ENCODE measurements around the gene OR52N1.

OR52N1 gene

DNA sequence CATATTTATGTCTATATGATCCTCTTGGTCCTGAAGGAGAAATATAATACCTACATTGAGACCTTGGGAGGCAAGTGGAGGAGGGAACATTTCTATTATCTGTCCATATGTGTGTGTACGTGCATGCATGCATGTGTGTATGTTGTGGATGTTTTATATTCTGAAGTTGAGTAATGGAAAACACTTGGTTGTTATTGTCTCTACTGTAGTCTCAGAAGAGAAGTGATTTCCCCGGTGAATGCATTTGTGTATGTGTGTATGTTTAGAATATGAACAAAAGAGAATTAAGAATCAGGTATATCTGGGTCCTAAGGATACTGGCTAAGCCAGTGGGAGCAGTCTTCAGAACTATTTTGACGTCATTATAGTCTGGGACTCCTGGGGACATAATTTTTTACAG lies at the start of gene OR52N1:
Gene OR52N1 (minus strand): TSS at position 101 of the 400 bp plus-strand sequence. CDS start 2,449 bp downstream, outside the sequence.
- TF ChIP-seq, protein P1, sequence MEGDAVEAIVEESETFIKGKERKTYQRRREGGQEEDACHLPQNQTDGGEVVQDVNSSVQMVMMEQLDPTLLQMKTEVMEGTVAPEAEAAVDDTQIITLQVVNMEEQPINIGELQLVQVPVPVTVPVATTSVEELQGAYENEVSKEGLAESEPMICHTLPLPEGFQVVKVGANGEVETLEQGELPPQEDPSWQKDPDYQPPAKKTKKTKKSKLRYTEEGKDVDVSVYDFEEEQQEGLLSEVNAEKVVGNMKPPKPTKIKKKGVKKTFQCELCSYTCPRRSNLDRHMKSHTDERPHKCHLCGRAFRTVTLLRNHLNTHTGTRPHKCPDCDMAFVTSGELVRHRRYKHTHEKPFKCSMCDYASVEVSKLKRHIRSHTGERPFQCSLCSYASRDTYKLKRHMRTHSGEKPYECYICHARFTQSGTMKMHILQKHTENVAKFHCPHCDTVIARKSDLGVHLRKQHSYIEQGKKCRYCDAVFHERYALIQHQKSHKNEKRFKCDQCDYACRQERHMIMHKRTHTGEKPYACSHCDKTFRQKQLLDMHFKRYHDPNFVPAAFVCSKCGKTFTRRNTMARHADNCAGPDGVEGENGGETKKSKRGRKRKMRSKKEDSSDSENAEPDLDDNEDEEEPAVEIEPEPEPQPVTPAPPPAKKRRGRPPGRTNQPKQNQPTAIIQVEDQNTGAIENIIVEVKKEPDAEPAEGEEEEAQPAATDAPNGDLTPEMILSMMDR (IDR thresholded peaks at IDR 0.05; ENCODE audit: borderline replicate concordance, control extremely low read depth, extremely low read depth, insufficient read depth, missing control alignments) = no peak
- DNase-seq (ENCODE audit: low spot score) = no peak
- in situ Hi-C loops (cut with MboI; ENCODE audit: low sequenced_read_pairs, unreplicated experiment) = no loop called here

DNA sequence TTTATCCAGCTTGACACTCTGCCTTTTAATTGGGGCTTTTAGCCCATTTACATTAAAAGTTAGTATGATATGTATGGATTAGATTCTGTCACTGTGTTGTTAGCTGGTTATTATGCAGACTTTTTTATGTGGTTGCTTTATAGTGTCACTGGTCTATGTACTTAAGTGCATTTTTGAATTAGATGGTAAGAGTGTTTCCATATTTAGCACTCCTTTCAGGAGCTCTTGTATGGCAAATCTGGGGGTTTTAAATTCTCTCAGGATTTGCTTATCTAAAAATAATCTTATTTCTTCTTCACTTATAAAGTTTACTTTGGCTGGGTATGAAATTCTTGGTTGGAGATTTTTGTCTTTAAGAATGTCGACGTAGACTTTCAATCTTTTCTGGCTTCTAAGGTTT lies 46.6 kb upstream of the OR52N1 start:
- no peak for DNase-seq (ENCODE audit: low spot score)
- TF ChIP-seq, protein P1 (IDR thresholded peaks at IDR 0.05; ENCODE audit: borderline replicate concordance, control extremely low read depth, extremely low read depth, insufficient read depth, missing control alignments) = no peak
- in situ Hi-C loops (cut with MboI; ENCODE audit: low sequenced_read_pairs, unreplicated experiment) = no loop called here

DNA sequence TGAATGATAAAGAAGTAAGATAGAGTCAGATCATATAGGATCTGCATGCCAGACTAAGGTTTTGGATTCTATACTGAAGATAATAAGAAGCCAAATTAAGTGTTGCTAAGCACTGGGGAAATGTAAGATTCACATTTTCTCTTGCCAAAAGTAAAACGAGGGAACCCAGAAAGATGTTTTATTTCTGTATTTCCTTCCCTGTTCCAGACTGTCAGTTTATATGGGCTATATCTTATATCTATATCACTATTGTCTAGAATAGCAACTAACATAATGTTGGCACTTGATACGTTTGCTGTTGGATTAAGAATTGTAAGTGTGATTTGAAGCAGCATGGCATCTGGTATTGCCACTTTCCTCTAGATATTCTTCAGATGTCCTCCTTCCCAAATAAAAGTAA lies 42.4 kb upstream of the OR52N1 start:
- no peak for DNase-seq (ENCODE audit: low spot score)
- TF ChIP-seq, protein P1 (IDR thresholded peaks at IDR 0.05; ENCODE audit: borderline replicate concordance, control extremely low read depth, extremely low read depth, insufficient read depth, missing control alignments) = no peak
- in situ Hi-C loops (cut with MboI; ENCODE audit: low sequenced_read_pairs, unreplicated experiment) = no loop called here

DNA sequence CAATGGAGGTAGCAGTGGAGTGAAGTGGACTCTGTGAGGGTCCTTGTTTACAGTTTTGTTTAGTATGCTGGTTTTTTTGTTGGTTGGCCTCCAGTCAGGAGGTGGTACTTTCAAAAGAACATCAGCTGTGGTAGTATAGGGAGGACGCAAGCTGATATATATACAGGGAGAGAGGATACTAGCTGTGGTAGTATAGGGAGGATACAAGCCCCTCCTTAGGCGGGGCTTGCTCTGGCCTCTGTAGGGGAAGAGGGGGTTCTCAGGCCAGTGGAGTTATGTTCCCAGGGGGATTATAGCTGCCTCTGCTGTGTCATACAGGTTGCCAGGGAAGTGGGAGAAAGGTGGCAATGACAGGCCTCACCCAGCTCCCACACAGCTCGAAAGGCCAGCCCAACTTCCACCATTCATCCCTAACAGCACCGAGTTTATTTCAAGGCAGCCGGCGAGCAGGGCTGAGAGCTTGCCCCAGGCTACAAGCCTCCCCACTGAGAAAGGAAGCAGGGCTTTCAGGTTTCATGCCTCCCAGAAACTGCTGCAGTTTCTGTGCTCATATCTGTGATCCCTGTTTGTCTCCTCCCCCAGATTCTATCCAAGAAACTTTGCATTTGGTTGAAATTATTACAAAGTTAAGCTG lies 40.2 kb upstream of the OR52N1 start:
- in situ Hi-C loops (cut with MboI; ENCODE audit: low sequenced_read_pairs, unreplicated experiment) = no loop called here
- no peak for DNase-seq (ENCODE audit: low spot score)
- TF ChIP-seq, protein P1 (IDR thresholded peaks at IDR 0.05; ENCODE audit: borderline replicate concordance, control extremely low read depth, extremely low read depth, insufficient read depth, missing control alignments) = no peak

DNA sequence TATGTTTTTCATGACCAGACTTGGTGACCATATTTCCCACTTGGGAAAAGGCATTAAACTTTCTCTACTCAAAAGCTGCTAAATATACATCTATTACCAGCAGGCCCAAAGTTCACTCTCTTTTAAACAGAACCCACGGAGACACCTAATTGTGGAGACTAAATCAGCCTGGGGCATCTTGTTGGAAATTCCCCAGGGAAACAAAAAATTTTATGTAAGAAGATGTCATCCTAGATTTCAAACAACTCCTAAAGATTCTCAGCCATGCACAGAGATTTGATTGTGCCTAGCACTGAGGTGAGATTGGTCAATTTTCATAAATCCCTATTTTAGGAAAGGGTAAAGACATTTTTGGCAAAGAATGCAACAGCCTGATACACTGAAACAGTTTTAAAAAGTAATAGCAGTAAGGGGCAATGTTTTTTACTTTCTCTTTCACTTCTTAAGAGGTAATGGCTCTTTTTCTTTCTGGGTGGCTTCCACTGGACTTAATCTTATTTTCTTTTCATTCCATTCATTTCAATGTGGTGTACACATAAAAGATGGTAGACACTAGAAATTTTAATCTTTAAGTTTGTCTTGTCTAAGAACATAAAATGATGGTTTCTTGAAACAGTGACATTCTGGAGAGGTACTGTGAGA lies 27.3 kb upstream of the OR52N1 start:
- in situ Hi-C loops (cut with MboI; ENCODE audit: low sequenced_read_pairs, unreplicated experiment) = no loop called here
- DNase-seq (ENCODE audit: low spot score) = peak; percentile 10
- TF ChIP-seq, protein P1 (IDR thresholded peaks at IDR 0.05; ENCODE audit: borderline replicate concordance, control extremely low read depth, extremely low read depth, insufficient read depth, missing control alignments) = no peak

DNA sequence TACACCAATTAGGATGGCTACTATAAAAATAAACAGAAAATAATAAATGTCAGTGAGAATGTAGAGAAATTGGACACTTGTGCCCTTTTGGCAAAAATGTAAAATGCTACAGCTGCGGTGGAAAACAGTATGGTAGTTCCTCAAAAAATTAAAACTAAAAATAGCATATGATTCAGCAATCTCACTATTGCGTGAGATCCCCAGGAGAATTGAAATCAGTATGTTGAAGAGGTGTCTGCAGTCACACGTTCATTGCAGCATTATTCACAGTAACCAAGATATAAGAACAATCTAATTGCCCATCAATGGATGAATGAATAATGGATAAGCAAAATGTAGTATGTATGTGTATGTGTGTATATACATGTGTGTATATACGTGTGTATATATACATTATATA lies 24.5 kb upstream of the OR52N1 start:
- DNase-seq (ENCODE audit: low spot score) = no peak
- in situ Hi-C loops (cut with MboI; ENCODE audit: low sequenced_read_pairs, unreplicated experiment) = no loop called here
- TF ChIP-seq, protein P1 (IDR thresholded peaks at IDR 0.05; ENCODE audit: borderline replicate concordance, control extremely low read depth, extremely low read depth, insufficient read depth, missing control alignments) = no peak
